GM08714 (cell line): ENCODE data around the gene PAK5.

Experiments used
- H3K4me3 ChIP-seq: fragments of 200-500 bp; sonication (Bioruptor generic); 2 replicates; pipeline ENCODE4 v1.5.1; 2014; ENCODE audit warnings: mild to moderate bottlenecking, low read length, inconsistent platforms
- ZNF274 ChIP-seq: IDR thresholded peaks from 2 replicates; pipeline ENCODE4 v1.6.1; 2012; ENCODE audit warnings: mild to moderate bottlenecking, low read depth, low read length

The PAK5 gene

GRCh38 chr20:9575836-9576235, 263.0 kb downstream of the PAK5 start:
- no peak overlapping the region for H3K4me3 ChIP-seq
- no peak for TF ChIP-seq ZNF274

GRCh38 chr20:9574776-9575175, 264.1 kb downstream of the PAK5 start:
- TF ChIP-seq ZNF274: no peak
- H3K4me3 ChIP-seq: no peak overlapping the region

DNA sequence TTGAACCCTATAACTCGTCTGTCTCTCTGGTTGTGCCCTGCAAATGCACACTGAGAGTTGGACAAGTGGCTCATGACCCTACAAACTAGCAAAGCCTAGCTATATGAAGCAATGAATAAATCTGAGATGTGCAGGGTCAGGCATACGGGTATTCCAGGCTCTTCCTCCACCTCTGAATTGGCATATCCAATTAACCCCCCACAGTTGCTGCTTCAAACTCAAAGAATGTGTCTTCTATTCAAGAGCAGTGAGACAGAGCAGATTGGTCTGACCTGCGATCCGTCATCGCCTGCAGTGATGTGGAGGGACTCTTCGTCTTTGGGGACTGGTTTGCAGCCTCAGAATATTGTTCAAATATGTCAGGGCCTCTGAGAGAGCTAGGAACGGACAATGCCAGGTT, 264.7 kb downstream of the PAK5 start:
- H3K4me3 ChIP-seq: no peak overlapping the region
- no peak for TF ChIP-seq ZNF274

GRCh38 chr20:9573335-9574151, 265.3 kb downstream of the PAK5 start:
- H3K4me3 ChIP-seq: no peak overlapping the region
- TF ChIP-seq ZNF274: no peak

- TF ChIP-seq ZNF274: no peak
- H3K4me3 ChIP-seq: no peak overlapping the region
These were observed 266.2 kb downstream of the PAK5 start for GRCh38 chr20:9572670-9573069.

- no peak for TF ChIP-seq ZNF274
These were observed 267.1 kb downstream of the PAK5 start for GRCh38 chr20:9571783-9572182.

DNA sequence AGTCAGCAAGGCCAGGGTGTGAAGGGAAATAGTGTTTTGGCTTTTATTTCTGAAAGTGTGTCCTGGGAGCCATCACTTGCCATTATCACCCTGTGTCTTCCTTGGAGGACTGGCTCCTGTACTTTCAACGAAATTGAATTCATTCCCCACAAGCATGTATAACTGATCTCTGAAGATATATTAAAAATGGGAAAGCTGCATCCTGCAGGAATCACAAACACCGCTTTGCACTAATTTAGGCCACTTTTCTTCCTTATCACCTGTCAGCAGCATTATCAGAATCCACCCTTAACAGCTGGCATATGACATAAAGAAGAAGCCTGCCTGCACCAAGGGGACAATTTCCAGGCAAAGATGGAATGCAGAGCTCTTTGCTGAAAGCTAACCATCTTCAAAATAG, 268.3 kb downstream of the PAK5 start:
- no peak overlapping the region for H3K4me3 ChIP-seq
- TF ChIP-seq ZNF274: no peak

More at GRCh38 chr20:9571783-9572182, 267.1 kb downstream of the PAK5 start:
- H3K4me3 ChIP-seq: no peak overlapping the region

- H3K4me3 ChIP-seq: no peak overlapping the region
- TF ChIP-seq ZNF274: no peak
These were observed 271.9 kb downstream of the PAK5 start for GRCh38 chr20:9566977-9567376.

DNA sequence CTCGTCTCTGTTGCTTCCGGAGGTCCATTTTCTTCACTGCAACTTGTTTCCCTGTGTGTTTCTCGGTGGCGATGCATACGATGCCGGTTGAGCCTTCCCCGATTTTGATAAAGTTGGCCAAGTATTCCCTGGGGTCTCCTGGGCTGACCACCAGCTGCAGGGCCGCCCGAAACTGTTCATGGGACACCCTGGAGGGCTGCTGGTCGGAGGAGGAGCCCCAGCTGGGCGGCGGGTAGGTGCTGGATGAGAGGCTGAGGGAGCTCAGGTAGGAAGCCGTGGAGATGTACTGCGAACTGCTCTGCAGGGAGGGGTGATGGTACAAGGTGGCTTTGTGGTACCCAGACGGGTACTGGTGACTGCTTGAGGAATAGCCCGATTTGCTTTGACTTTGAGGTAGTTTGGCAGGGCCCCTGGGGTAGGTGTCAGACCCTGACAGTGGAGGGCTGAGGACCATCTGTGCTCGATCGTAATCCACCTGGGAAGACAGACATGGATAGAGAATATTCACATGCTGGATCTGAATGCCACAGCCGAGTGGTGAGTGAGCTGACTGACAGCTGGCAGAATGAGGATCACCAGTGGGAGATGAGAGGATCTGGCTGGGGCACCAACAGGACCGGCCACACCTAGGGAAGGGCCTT, 272.8 kb downstream of the PAK5 start:
- no peak for TF ChIP-seq ZNF274
- no peak overlapping the region for H3K4me3 ChIP-seq

- no peak overlapping the region for H3K4me3 ChIP-seq
- TF ChIP-seq ZNF274: no peak
These were observed 281.5 kb downstream of the PAK5 start for GRCh38 chr20:9557411-9557810.

DNA sequence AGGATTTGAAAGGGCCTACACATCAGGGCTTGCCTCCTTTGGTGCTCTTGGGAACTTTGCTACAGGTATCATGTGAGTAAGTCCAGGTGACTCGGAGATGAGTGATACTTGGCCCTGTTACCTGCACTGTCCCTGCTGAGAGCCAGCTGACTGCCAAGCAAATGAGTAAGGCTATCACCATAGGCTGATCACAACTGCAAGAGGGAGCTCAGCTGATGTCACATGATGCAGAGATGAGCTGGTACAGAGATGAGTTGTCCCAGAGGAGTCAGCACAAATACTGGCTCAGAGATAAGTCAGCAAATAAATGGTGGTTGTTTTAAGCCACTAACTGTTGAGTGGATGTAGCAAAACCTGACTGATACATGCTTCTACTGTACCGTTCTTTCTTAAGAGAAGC, 283.1 kb downstream of the PAK5 start:
- H3K4me3 ChIP-seq: no peak overlapping the region
- TF ChIP-seq ZNF274: no peak

DNA sequence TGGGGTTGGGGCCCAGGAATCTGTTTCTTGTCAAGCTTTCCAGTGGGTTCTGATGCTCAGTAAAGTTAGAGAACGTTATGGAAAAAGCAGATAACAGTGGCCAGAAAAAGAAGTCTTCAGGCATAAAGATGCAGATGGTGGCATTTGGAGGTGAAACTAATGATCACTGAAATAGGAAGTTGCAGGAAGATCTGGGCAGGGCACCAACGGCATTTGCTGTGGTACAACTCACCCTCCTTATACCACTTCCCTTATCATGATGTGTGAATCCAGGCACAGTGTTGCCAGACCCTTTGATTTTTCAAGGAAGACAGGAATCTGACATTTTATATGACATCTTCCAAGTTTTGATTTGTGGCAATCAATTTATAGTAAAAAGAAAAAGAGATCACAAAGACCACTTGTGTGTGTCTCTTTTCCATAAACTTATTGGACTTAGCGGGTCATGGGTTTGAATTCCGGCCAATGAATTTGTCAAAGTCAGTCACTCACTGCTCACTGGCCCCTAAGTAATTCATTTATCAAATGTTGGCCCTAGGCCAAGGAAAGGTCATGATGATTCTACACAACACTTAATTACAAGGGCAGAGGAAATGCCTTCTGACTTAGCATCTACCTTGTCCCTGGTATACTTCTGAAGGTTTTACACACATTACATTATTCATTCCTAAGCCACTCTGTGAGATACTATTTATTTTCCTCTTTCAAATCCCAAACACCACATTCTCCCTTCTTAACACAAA, 286.9 kb downstream of the PAK5 start:
- no peak for TF ChIP-seq ZNF274

GRCh38 chr20:9550871-9551270, 288.0 kb downstream of the PAK5 start:
- no peak overlapping the region for H3K4me3 ChIP-seq
- TF ChIP-seq ZNF274: no peak

More for the DNA sequence above, 286.9 kb downstream of the PAK5 start:
- H3K4me3 ChIP-seq: no peak overlapping the region

DNA sequence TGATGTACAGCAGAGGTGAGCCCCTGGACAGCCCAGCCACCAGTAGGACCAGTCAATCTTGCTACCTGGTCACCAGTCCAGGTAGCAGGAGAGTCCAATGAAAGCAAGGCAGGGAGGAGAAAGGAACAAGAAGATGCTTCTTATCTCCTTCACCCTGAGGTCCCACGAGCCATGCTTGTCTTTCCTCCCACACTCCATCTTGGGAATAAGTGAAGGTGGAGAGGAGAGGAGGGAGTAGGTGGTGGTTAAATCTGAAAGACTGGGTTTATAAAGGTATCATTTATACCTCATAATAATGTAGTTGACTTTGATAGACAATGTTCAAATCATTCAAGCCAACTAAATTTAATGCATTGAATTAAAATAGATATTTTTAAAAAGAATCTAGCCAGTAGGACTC, 288.6 kb downstream of the PAK5 start:
- TF ChIP-seq ZNF274: no peak

GRCh38 chr20:9543214-9543613, 295.7 kb downstream of the PAK5 start:
- no peak for TF ChIP-seq ZNF274
- H3K4me3 ChIP-seq: no peak overlapping the region

More for the DNA sequence above, 288.6 kb downstream of the PAK5 start:
- no peak overlapping the region for H3K4me3 ChIP-seq

DNA sequence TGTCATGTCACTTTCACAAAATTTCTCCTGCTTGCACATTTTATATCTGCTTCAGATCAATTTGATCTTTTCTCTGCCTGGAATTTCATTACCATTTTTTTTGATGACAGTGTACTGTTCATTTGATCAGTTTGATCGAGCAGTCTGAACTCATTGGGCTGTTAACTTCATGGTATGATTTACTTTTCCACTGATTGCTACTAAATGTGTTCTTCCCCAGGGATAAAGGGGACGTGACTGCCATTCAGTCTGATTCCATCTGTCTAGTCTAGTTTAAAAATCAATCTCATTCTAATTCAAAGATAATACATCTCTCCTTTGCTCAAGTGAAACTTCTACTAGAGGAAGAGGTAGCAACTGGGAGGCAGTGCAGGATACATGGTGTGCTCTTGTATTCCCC, 303.4 kb downstream of the PAK5 start:
- no peak for TF ChIP-seq ZNF274
- no peak overlapping the region for H3K4me3 ChIP-seq
